ENCODE results near the gene PYCARD. TPM values are rescaled to one million over a fixed set of nuclear protein-coding genes. Genes with fewer than 3 reads are reported as not detected.
A peak's percentile ranks its signal among the peaks of the same experiment; 100 is the strongest.
"Not testable (repeated sequence)": the region's sequence is repeated elsewhere in the genome, so short reads cannot be mapped to it uniquely, and the experiment has no call there.

The PYCARD gene
- total RNA-seq, 1 donor from 2014 or later: 39.6 TPM

DNA sequence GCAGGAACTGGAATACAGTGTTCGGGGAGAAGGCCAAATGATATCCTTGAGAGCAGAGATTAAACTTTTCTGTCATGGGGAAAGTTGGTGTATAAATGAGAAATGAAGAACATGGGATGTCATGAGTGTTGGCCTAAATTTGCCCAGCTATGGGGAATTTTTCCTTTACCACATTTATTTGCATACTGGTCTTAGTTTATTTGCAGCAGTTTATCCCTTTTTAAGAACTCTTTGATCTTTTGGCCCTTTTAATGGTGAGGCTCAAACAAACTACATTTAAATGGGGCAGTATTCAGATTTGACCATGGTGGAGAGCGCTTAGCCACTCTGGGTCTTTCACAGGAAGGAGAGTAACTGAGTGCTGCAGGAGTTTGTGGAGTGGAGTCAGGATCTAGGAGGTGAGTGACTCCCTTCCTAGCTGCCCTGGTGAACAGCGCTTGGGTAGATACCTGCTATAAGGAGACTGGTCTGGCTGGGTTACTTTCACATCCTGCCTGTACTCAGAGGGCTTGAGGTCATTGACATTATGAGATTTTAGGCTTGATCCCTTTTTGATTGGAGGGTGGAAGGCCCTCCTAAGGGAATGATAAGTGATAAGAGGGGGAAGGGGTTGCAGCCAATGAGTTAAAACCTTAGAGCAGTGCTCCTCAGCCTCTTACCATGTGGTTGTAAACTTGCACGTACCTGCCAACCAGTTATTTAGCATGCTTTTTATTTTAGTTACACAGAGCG is 10.7 kb downstream of the PYCARD start:
- no peak for DNase-seq (ENCODE audit: low spot score)

DNA sequence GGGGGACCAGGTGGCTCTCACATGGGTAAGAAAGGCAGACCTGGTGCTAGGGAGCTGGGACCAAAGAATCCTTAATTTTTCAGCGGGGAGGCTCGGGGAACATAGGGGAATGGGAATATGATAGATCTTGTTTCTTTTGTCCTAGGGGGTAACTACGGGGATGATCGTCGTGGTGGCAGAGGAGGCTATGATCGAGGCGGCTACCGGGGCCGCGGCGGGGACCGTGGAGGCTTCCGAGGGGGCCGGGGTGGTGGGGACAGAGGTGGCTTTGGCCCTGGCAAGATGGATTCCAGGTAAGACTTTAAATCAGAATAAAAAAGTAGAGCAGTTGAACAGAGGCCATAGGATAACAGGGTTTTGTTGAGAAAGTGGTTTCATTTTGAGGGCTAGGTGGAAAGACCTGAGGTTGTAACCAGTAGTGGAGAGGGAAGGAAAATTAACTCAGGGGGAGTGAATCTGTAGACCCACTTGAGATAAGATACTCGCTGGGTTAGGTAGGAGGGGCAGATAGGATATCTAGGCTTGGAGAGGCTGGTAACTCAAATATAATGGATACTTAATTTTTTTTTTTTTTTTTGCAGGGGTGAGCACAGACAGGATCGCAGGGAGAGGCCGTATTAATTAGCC is 11.6 kb downstream of the PYCARD start:
- DNase-seq (ENCODE audit: low spot score): no peak

GRCh38 chr16:31190061-31190460 is 12.5 kb downstream of the PYCARD start:
- DNase-seq (ENCODE audit: low spot score): no peak

- DNase-seq (ENCODE audit: low spot score): no peak
Observed at GRCh38 chr16:31189412-31189778, 13.2 kb downstream of the PYCARD start.

GRCh38 chr16:31188450-31189411 is 13.8 kb downstream of the PYCARD start:
- DNase-seq (ENCODE audit: low spot score): no peak

GRCh38 chr16:31187808-31188189 is 14.8 kb downstream of the PYCARD start:
- DNase-seq (ENCODE audit: low spot score): no peak

GRCh38 chr16:31186930-31187807 is 15.4 kb downstream of the PYCARD start:
- no peak for DNase-seq (ENCODE audit: low spot score)

- DNase-seq (ENCODE audit: low spot score): no peak
Observed at GRCh38 chr16:31186176-31186575, 16.4 kb downstream of the PYCARD start.

DNA sequence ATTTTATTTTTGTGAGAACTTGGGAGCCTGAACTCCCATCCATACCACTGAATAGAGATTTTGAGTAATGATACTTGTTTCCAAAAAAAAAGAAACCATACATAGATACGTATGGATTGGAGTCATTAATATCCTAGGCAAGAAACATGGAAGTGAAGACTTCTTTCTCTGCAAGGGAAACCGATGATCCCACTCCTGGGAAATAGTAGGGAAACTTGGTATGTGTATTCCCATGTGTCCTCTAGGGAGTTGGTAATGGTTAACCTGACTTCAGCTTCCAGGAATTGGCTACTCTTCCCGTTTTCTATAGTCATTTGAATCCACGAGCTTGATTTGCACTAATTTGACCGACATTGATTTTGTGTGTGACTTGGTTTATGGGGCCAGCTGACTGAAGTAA is 17.2 kb downstream of the PYCARD start:
- DNase-seq (ENCODE audit: low spot score): no peak

- no peak for DNase-seq (ENCODE audit: low spot score)
Observed at GRCh38 chr16:31184888-31185287, 17.7 kb downstream of the PYCARD start.

- no peak for DNase-seq (ENCODE audit: low spot score)
Observed at GRCh38 chr16:31183432-31184428, 18.8 kb downstream of the PYCARD start.

GRCh38 chr16:31182391-31182790 is 20.2 kb downstream of the PYCARD start:
- no peak for DNase-seq (ENCODE audit: low spot score)

- peak; percentile 50 for DNase-seq (ENCODE audit: low spot score)
Observed at GRCh38 chr16:31181102-31181830, 21.3 kb downstream of the PYCARD start.

- DNase-seq (ENCODE audit: low spot score): peak; percentile 96
Observed at GRCh38 chr16:31179747-31180459, 22.7 kb downstream of the PYCARD start, which contains the start of gene FUS. TSS of gene FUS (plus strand) at chr16:31180139. CDS start at chr16:31180215, 76 bp downstream.

- DNase-seq (ENCODE audit: low spot score): peak; percentile 51
Observed at GRCh38 chr16:31179219-31179746, 23.3 kb downstream of the PYCARD start.

GRCh38 chr16:31177136-31177535 is 25.4 kb downstream of the PYCARD start:
- DNase-seq (ENCODE audit: low spot score): no peak

- not testable (repeated sequence) for DNase-seq (ENCODE audit: low spot score)
Observed at GRCh38 chr16:31170048-31170447, 32.5 kb downstream of the PYCARD start.

DNA sequence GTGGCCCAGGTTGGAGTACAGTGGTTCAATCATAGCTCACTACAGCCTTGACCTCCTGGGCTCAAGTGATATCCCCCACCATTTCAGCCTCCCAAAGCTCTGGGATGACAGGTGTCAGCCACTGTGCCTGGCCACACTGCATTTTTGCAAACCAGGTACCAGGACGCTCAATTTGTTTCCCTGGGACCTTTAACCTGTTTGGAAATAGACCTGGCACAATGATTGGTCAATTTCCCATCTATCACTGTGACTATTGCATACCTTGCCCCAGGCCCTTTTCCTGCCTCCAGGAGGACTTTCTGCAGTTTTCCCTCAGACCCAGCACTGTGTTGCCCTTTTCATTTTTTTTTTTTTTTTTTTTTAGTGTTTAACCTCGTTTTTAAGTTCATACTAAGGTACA is 33.7 kb downstream of the PYCARD start:
- DNase-seq (ENCODE audit: low spot score): no peak
